Activated CD8-positive, alpha-beta memory T cell treated with anti-CD3 and anti-CD28 coated beads, Interleukin-2, amount 10 ng/mL, durations not matched to agents 7 days and 5 days (primary cell): ENCODE measurements around the gene DBH. TPM values are rescaled to one million over a fixed set of nuclear protein-coding genes. Genes with fewer than 3 reads are reported as not detected.

Experiments
- ATAC-seq: fragments of 150-1000 bp; cut with Tn5 transposase; one replicate; pipeline ENCODE4 v1.10.0; 2021; ENCODE audit warnings: moderate library complexity
- CTCF ChIA-PET: fragments of 350-600 bp; sonication (Branson Sonifier 250); formaldehyde crosslinking; loops from one replicate; lab custom pipeline; 2021; ENCODE audit warnings: antibody characterized with exemption; lab: Charles Lee
- DNase-seq: peaks from one replicate; pipeline ENCODE4 v3.0.0-alpha.2; 2020
- H3K27ac Mint-ChIP-seq: one replicate; pipeline ENCODE4 v1.8.0; 2021; ENCODE audit warnings: mild to moderate bottlenecking, mixed read lengths
- H3K27me3 Mint-ChIP-seq: one replicate; pipeline ENCODE4 v1.8.0; 2021; ENCODE audit warnings: mixed read lengths
- H3K36me3 Mint-ChIP-seq: one replicate; pipeline ENCODE4 v1.8.0; 2021; ENCODE audit warnings: mild to moderate bottlenecking, mixed read lengths
- H3K4me1 Mint-ChIP-seq: one replicate; pipeline ENCODE4 v1.8.0; 2021; ENCODE audit warnings: mixed read lengths
- H3K4me3 Mint-ChIP-seq: one replicate; pipeline ENCODE4 v1.8.0; 2021; ENCODE audit warnings: mild to moderate bottlenecking, moderate library complexity, mixed read lengths
- H3K9me3 Mint-ChIP-seq: one replicate; pipeline ENCODE4 v1.8.0; 2022; ENCODE audit warnings: low read depth, mixed read lengths
- total RNA-seq, 2 experiments: library from RNA; stranded (reverse); gene quantifications; one replicate each; pipeline ENCODE4 v1.2.3, GENCODE V29; 2021

Gene DBH
- total RNA-seq, 2 experiments from 2014 or later, result not detected

- Mint-ChIP-seq H3K27ac (no peak overlapping the region), H3K27me3 (peaks cover 2% of the 10 kb centered on the region), H3K36me3 (no peaks in the 10 kb centered on the region), H3K4me1 (no peaks in the 10 kb centered on the region), H3K9me3 (no peaks in the 10 kb centered on the region), H3K4me3 (no peak overlapping the region)
- CTCF ChIA-PET, result no interaction called here
- no peak for DNase-seq
- no peak for ATAC-seq
These were observed 8.0 kb downstream of the DBH start for GRCh38 chr9:133643978-133644760.

- Mint-ChIP-seq H3K27ac (no peak overlapping the region), H3K27me3 (peaks cover 3% of the 10 kb centered on the region), H3K36me3 (no peaks in the 10 kb centered on the region), H3K9me3 (no peaks in the 10 kb centered on the region), H3K4me3 (no peak overlapping the region), H3K4me1 (no peaks in the 10 kb centered on the region)
- CTCF ChIA-PET, result no interaction called here
- DNase-seq (no peak), ATAC-seq (no peak)
These were observed 9.0 kb downstream of the DBH start for GRCh38 chr9:133645021-133645765.

GRCh38 chr9:133647148-133647547 is 11.0 kb downstream of the DBH start:
- H3K27ac Mint-ChIP-seq, result no peak overlapping the region
- no peak for ATAC-seq
- peaks cover 3% of the 10 kb centered on the region for H3K27me3 Mint-ChIP-seq

GRCh38 chr9:133647765-133648469 is 11.8 kb downstream of the DBH start:
- ATAC-seq (no peak), DNase-seq (no peak)
- Mint-ChIP-seq H3K9me3 (no peaks in the 10 kb centered on the region), H3K27ac (no peak overlapping the region), H3K4me3 (no peak overlapping the region), H3K36me3 (no peaks in the 10 kb centered on the region), H3K4me1 (no peaks in the 10 kb centered on the region), H3K27me3 (peaks cover 3% of the 10 kb centered on the region)
- CTCF ChIA-PET, result interaction anchor here (1.1 kb wide), 2 partner anchors 9 to 79 kb away, joined by 3 to 5 read pairs; no protein-coding TSS in a partner anchor

More at GRCh38 chr9:133647148-133647547, 11.0 kb downstream of the DBH start:
- CTCF ChIA-PET, result interaction anchor here (1.1 kb wide), 1 partner anchor 9 kb away, joined by 3 read pairs; no protein-coding TSS in a partner anchor
- Mint-ChIP-seq H3K4me1 (no peaks in the 10 kb centered on the region), H3K4me3 (no peak overlapping the region), H3K9me3 (no peaks in the 10 kb centered on the region), H3K36me3 (no peaks in the 10 kb centered on the region)
- no peak for DNase-seq

- no peaks in the 10 kb centered on the region for H3K4me1 Mint-ChIP-seq
- DNase-seq (no peak), ATAC-seq (no peak)
- no peak overlapping the region for H3K4me3 Mint-ChIP-seq
- CTCF ChIA-PET, result no interaction called here
- H3K9me3 Mint-ChIP-seq, result no peaks in the 10 kb centered on the region
- H3K27me3 Mint-ChIP-seq, result peaks cover 8% of the 10 kb centered on the region
- no peak overlapping the region for H3K27ac Mint-ChIP-seq
- H3K36me3 Mint-ChIP-seq, result no peaks in the 10 kb centered on the region
These were observed 13.0 kb downstream of the DBH start for GRCh38 chr9:133649194-133649593.

GRCh38 chr9:133650026-133650425 is 13.9 kb downstream of the DBH start:
- Mint-ChIP-seq H3K27me3 (peaks cover 14% of the 10 kb centered on the region), H3K4me1 (no peaks in the 10 kb centered on the region), H3K4me3 (no peak overlapping the region), H3K9me3 (no peaks in the 10 kb centered on the region), H3K27ac (no peak overlapping the region), H3K36me3 (no peaks in the 10 kb centered on the region)
- CTCF ChIA-PET, result interaction anchor here (0.8 to 0.9 kb wide), 2 partner anchors 66 to 345 kb away, joined by 3 read pairs; no protein-coding TSS in a partner anchor
- ATAC-seq, result no peak
- DNase-seq, result no peak

GRCh38 chr9:133653638-133654037 is 17.5 kb downstream of the DBH start:
- Mint-ChIP-seq H3K36me3 (no peaks in the 10 kb centered on the region), H3K27ac (no peak overlapping the region), H3K9me3 (no peaks in the 10 kb centered on the region), H3K4me1 (no peaks in the 10 kb centered on the region), H3K4me3 (no peak overlapping the region), H3K27me3 (peaks cover 48% of the 10 kb centered on the region)
- ATAC-seq (no peak), DNase-seq (no peak)
- CTCF ChIA-PET, result interaction anchor here (1.1 to 2.2 kb wide), 4 partner anchors 48 to 128 kb away, joined by 3 to 6 read pairs (median 3); no protein-coding TSS in a partner anchor

- Mint-ChIP-seq H3K36me3 (no peaks in the 10 kb centered on the region), H3K27me3 (peaks cover 56% of the 10 kb centered on the region), H3K9me3 (no peaks in the 10 kb centered on the region), H3K27ac (no peak overlapping the region), H3K4me1 (no peaks in the 10 kb centered on the region), H3K4me3 (no peak overlapping the region)
- no peak for DNase-seq
- no peak for ATAC-seq
- CTCF ChIA-PET, result interaction anchor here (0.5 to 2.2 kb wide), 6 partner anchors 20 to 274 kb away, joined by 3 to 6 read pairs (median 4); no protein-coding TSS in a partner anchor
These were observed 18.8 kb downstream of the DBH start for GRCh38 chr9:133654736-133655657.

GRCh38 chr9:133655701-133656100 is 19.5 kb downstream of the DBH start:
- CTCF ChIA-PET, result interaction anchor here (1.1 to 2.2 kb wide), 5 partner anchors 9 to 87 kb away, joined by 3 to 6 read pairs (median 4); no protein-coding TSS in a partner anchor
- H3K4me3 Mint-ChIP-seq, result no peak overlapping the region

GRCh38 chr9:133656211-133657119 is 20.3 kb downstream of the DBH start:
- H3K36me3 Mint-ChIP-seq, result no peaks in the 10 kb centered on the region
- H3K9me3 Mint-ChIP-seq, result no peaks in the 10 kb centered on the region
- H3K4me3 Mint-ChIP-seq, result no peak overlapping the region
- DNase-seq, result peak; percentile 48
- peaks cover 60% of the 10 kb centered on the region for H3K27me3 Mint-ChIP-seq
- ATAC-seq, result peak; percentile 44
- H3K4me1 Mint-ChIP-seq, result no peaks in the 10 kb centered on the region
- CTCF ChIA-PET, result interaction anchor here (1.1 to 1.9 kb wide), 5 partner anchors 9 to 126 kb away, joined by 3 to 6 read pairs (median 4); no protein-coding TSS in a partner anchor
- H3K27ac Mint-ChIP-seq, result no peak overlapping the region

More at GRCh38 chr9:133655701-133656100, 19.5 kb downstream of the DBH start:
- Mint-ChIP-seq H3K27me3 (peaks cover 60% of the 10 kb centered on the region), H3K36me3 (no peaks in the 10 kb centered on the region), H3K27ac (no peak overlapping the region), H3K4me1 (no peaks in the 10 kb centered on the region), H3K9me3 (no peaks in the 10 kb centered on the region)
- DNase-seq, result no peak
- no peak for ATAC-seq

GRCh38 chr9:133657120-133657661 is 21.0 kb downstream of the DBH start:
- CTCF ChIA-PET, result interaction anchor here (0.9 to 1.9 kb wide), 6 partner anchors 10 to 125 kb away, joined by 3 to 6 read pairs (median 4); no protein-coding TSS in a partner anchor
- Mint-ChIP-seq H3K27ac (no peak overlapping the region), H3K4me1 (no peaks in the 10 kb centered on the region), H3K36me3 (no peaks in the 10 kb centered on the region), H3K27me3 (peaks cover 60% of the 10 kb centered on the region), H3K9me3 (no peaks in the 10 kb centered on the region), H3K4me3 (no peak overlapping the region)
- ATAC-seq (no peak), DNase-seq (no peak)
